Tibial artery (tissue), 4 donors: ENCODE measurements around the gene SDC3.

Source experiments
- DNase-seq, 2 donors: peaks; one replicate each; pipeline ENCODE4 v3.0.0-alpha.2; 2019
- H3K27ac ChIP-seq, 2 donors: fragments of 200-600 bp; sonication (generic) in 1 of 2; 1 replicate in 1 of 2; 2 replicates in 1 of 2; pipeline ENCODE4 v1.5.1; 2018 to 2019; ENCODE audit warnings: mild to moderate bottlenecking in 1 of 2
- H3K27me3 ChIP-seq, 2 donors: fragments of 200-600 bp; sonication (generic) in 1 of 2; one replicate each; pipeline versions ENCODE4 v1.5.1 to v1.6.0; 2016 to 2019
- H3K36me3 ChIP-seq, 3 donors: fragments of 200-600 bp; sonication (generic) in 2 of 3; one replicate each; pipeline ENCODE4 v1.5.1; 2016 to 2019; ENCODE audit warnings: mild to moderate bottlenecking in 2 of 3
- H3K4me1 ChIP-seq, 4 donors: fragments of 200-600 bp; sonication (generic) in 2 of 4; 1 replicate in 3 of 4; 2 replicates in 1 of 4; pipeline ENCODE4 v1.5.1; 2016 to 2019
- H3K4me3 ChIP-seq, 2 donors: fragments of 200-600 bp; sonication (generic) in 1 of 2; 1 replicate in 1 of 2; 2 replicates in 1 of 2; pipeline ENCODE4 v1.5.1; 2018 to 2019; ENCODE audit warnings: mild to moderate bottlenecking in 2 of 2
- H3K9me3 ChIP-seq, 3 donors: fragments of 200-600 bp; sonication (generic) in 1 of 3; one replicate each; pipeline ENCODE4 v1.5.1; 2016 to 2019
- intact Hi-C: fragments of 100-400 bp; cut with DNase I; formaldehyde crosslinking; loops from one replicate; pipeline ENCODE4 v1.15.0; 2023; ENCODE audit warnings: low total_unique reads
- TF ChIP-seq, protein P1 (sequence below), 2 experiments: fragments of 200-600 bp in 1 of 2; fragments of 450-650 bp in 1 of 2; IDR thresholded peaks; one replicate each; pipeline ENCODE4 v1.5.1; 2017 to 2019; ENCODE audit warnings: antibody characterized with exemption in 2 of 2, mild to moderate bottlenecking in 1 of 2, moderate library complexity in 1 of 2

The SDC3 gene

DNA sequence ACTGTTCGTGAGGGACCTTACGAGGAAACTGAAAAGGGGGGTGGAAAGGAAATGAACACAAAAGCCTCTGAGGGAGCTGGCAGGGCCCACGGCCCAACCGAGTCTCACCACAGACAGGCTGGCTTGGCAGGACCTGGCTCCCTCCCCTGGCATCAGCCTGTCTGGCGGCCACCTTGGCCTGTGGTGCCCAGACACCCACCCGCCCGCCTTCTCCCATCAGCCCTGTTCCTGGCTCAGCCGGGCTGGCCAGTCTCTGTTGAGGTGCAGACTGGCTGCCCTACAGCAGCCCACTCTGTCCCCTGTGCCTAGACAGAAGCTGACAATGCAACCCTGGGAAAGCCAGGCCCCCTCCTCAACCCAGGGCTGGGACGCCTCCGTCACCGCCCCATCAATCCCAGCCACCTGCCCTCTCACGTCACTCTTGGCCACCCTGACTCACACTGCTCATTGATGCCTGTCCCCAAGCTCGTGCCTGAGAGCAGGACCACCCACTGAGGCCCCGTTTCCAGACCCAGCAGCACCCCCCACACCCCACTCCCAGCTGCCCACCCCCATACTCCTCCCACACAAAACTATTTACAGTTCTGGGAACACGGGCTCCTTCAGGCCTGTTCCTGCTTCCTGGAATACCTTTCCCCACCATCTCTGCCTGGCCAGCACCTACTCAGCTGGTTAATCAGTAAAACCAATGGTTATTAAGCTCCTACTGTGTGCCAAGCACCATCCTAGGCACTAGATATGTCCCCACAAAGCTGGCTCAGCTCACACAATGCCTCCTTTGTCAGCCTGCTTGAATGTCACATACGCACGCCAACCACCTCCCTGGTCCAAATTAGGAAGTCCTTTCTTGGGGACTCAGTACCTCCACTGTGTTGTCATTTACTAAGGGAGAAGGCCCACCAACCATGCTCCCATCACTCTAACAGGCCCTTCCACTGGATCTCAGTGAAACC lies 22.7 kb downstream of the SDC3 start:
- intact Hi-C loops, result no loop called here
- Histone ChIP-seq H3K4me3 (no peak overlapping the region), H3K27me3 (no peaks in the 10 kb centered on the region), H3K27ac (peak overlapping the region; percentile 30 to 33), H3K36me3 (no peaks in the 10 kb centered on the region), H3K9me3 (no peaks in the 10 kb centered on the region), H3K4me1 (peaks cover 7 to 53% (median 41%) of the 10 kb centered on the region in 4 donors)
- DNase-seq, result no peak
- TF ChIP-seq, protein P1, sequence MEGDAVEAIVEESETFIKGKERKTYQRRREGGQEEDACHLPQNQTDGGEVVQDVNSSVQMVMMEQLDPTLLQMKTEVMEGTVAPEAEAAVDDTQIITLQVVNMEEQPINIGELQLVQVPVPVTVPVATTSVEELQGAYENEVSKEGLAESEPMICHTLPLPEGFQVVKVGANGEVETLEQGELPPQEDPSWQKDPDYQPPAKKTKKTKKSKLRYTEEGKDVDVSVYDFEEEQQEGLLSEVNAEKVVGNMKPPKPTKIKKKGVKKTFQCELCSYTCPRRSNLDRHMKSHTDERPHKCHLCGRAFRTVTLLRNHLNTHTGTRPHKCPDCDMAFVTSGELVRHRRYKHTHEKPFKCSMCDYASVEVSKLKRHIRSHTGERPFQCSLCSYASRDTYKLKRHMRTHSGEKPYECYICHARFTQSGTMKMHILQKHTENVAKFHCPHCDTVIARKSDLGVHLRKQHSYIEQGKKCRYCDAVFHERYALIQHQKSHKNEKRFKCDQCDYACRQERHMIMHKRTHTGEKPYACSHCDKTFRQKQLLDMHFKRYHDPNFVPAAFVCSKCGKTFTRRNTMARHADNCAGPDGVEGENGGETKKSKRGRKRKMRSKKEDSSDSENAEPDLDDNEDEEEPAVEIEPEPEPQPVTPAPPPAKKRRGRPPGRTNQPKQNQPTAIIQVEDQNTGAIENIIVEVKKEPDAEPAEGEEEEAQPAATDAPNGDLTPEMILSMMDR (IDR thresholded peaks at IDR 0.05), result no peak

DNA sequence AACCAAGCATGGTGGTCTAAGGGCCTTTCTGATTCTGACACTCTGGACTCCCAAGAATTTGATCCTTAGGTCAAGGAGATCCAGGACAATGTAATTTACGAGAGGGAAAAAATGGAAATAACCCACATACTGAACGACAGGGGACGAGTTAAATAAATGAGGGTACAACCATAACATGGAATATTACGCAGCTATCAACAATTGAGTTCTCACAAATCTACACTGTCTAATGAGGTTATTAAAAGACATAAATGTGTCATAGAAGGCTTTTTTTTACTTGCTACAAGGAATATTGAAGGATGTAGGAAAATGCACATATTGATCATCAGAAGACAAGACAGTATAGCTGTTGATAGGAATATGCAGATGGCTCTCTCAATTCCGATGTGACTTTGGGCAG lies 23.8 kb downstream of the SDC3 start:
- TF ChIP-seq, protein P1 (IDR thresholded peaks at IDR 0.05), result no peak
- DNase-seq, result no peak
- no peak overlapping the region for H3K27ac ChIP-seq
- H3K9me3 ChIP-seq, result no peaks in the 10 kb centered on the region
- peaks cover 7 to 54% (median 38%) of the 10 kb centered on the region in 4 donors for H3K4me1 ChIP-seq
- H3K27me3 ChIP-seq, result no peaks in the 10 kb centered on the region
- H3K36me3 ChIP-seq, result no peaks in the 10 kb centered on the region
- no peak overlapping the region for H3K4me3 ChIP-seq
- intact Hi-C loops, result no loop called here

DNA sequence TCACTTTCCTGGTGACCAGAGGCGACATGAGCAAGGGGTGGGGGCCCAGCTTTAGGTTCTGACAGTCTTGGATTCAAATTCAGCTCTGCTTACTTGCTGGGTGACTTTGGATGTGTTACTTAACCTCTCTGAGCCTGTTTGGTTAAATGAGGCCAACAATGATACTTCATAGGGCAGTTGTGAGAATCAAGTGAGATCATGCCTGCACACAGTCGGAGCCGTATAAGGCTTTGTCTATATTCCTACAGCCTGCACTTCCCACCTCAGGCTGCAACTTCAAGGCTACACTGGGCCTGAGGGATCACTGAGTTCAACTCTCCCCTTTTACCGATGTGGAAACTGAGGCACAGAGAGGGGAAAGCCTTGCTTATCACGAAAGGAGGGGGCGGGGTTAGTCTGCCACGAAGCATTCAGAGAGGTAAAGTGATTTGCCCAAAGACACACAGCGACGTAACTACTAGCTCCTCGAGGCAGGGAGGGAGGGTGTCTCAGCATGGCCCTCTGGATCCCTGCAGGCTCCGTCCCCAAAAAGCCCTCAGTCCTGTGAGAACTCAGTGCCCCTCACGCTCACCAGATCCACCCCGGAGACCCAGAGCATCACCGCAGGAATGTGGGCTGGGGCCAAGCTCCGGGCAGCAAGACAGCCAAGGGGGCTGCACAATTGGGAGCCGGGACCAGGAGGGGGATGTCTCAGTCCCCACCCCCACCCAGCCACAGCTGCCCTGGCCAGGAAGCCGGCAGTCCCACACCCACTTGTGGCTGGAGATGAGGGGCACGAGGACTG lies 25.0 kb downstream of the SDC3 start:
- Histone ChIP-seq H3K9me3 (no peaks in the 10 kb centered on the region), H3K4me1 (peaks cover 5 to 55% (median 31%) of the 10 kb centered on the region in 4 donors), H3K27ac (no peak overlapping the region), H3K4me3 (no peak overlapping the region), H3K36me3 (no peaks in the 10 kb centered on the region), H3K27me3 (no peaks in the 10 kb centered on the region)
- DNase-seq, result no peak
- intact Hi-C loops, result no loop called here
- TF ChIP-seq, protein P1 (IDR thresholded peaks at IDR 0.05), result no peak

DNA sequence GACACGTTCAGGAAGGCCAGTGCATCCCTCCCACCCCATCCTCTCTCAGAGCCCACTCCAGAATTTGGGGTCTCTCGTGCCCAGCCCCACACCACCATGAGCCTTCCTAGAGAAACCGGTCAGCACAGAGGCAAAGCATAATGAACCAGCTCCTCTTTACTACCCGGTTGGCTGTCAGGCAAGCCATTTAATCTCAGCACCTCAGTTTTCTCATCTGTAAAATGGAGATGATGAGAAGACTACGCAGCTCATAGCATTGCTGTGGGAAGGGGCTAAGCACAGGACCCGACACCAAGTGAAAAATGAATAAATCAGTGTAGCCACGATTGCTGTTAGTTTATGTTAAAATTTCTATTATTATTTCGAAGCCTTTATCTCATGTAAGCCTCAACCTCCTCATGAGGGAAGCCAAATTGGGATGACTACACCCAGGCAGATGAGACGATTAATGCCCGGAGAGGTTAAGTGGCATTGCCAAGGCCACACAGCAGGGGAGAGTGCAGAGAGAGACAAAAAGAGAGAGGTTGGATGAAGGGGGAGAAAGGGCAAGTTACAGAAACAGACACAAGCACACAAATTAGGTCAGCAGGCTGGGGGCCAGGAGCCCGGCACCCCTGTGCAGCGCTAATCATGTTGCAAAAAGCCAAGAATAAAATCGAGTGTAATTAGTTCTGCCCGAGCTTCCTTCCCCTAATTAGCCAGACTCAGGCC lies 25.7 kb downstream of the SDC3 start:
- peaks cover 0 to 55% (median 29%) of the 10 kb centered on the region in 4 donors for H3K4me1 ChIP-seq

More for the DNA sequence above, 25.7 kb downstream of the SDC3 start:
- no peak overlapping the region for H3K4me3 ChIP-seq
- intact Hi-C loops, result no loop called here
- H3K36me3 ChIP-seq, result no peaks in the 10 kb centered on the region
- no peaks in the 10 kb centered on the region for H3K9me3 ChIP-seq
- no peak for DNase-seq
- no peak overlapping the region for H3K27ac ChIP-seq
- TF ChIP-seq, protein P1 (IDR thresholded peaks at IDR 0.05), result no peak
- no peaks in the 10 kb centered on the region for H3K27me3 ChIP-seq
